Vagina (tissue), 2 donors: ENCODE results near the gene HBQ1. TPM values are rescaled to one million over a fixed set of nuclear protein-coding genes. Genes with fewer than 3 reads are reported as not detected.

Source experiments
- DNase-seq, 2 donors: peaks; one replicate each; pipeline ENCODE4 v3.0.0-alpha.2; 2017; ENCODE audit errors: extremely low spot score in 2 of 2
- H3K27ac ChIP-seq: fragments of 200-600 bp; sonication (generic); one replicate; pipeline ENCODE4 v1.5.1; 2019
- H3K27me3 ChIP-seq: fragments of 200-600 bp; sonication (generic); one replicate; pipeline ENCODE4 v1.5.1; 2019
- H3K36me3 ChIP-seq, 2 donors: fragments of 200-600 bp; sonication (generic); one replicate each; pipeline ENCODE4 v1.5.1; 2017 to 2019
- H3K4me1 ChIP-seq: fragments of 200-600 bp; sonication (generic); one replicate; pipeline ENCODE4 v1.5.1; 2019
- H3K4me3 ChIP-seq, 2 donors: fragments of 200-600 bp; sonication (generic); 1 replicate in 1 of 2; 2 replicates in 1 of 2; pipeline ENCODE4 v1.5.1; 2016 to 2019
- H3K9me3 ChIP-seq: fragments of 200-600 bp; sonication (generic); one replicate; pipeline ENCODE4 v1.5.1; 2019
- POLR2A ChIP-seq, 2 donors: fragments of 450-650 bp; IDR thresholded peaks; one replicate each; pipeline ENCODE4 v1.6.1; 2017; ENCODE audit warnings: antibody characterized with exemption in 2 of 2, mild to moderate bottlenecking in 2 of 2, moderate library complexity in 2 of 2
- POLR2AphosphoS5 ChIP-seq, 2 donors: sonication (generic); formaldehyde crosslinking; IDR thresholded peaks; one replicate each; pipeline ENCODE4 v1.9.0; 2017; ENCODE audit warnings: antibody characterized with exemption in 2 of 2, mild to moderate bottlenecking in 2 of 2, low read depth in 1 of 2; ENCODE audit not compliant: insufficient read depth in 1 of 2
- intact Hi-C: fragments of 100-400 bp; cut with DNase I; formaldehyde crosslinking; loops from one replicate; pipeline ENCODE4 v1.15.1; 2023
- total RNA-seq: library from RNA; depleted of rRNA; stranded (reverse); fragments of >200 nt; gene quantifications from one replicate; pipeline ENCODE4 v1.2.3, GENCODE V29; 2016
- TF ChIP-seq, protein P1 (sequence below), 3 experiments: fragments of 450-650 bp in 2 of 3; fragments of 200-600 bp in 1 of 3; sonication (generic) in 1 of 3; IDR thresholded peaks; one replicate each; pipeline ENCODE4 v1.5.1; 2017 to 2019; ENCODE audit warnings: antibody characterized with exemption in 3 of 3, mild to moderate bottlenecking in 2 of 3, moderate library complexity in 2 of 3

Gene HBQ1
- total RNA-seq, 1 donor from 2014 or later, result not detected

DNA sequence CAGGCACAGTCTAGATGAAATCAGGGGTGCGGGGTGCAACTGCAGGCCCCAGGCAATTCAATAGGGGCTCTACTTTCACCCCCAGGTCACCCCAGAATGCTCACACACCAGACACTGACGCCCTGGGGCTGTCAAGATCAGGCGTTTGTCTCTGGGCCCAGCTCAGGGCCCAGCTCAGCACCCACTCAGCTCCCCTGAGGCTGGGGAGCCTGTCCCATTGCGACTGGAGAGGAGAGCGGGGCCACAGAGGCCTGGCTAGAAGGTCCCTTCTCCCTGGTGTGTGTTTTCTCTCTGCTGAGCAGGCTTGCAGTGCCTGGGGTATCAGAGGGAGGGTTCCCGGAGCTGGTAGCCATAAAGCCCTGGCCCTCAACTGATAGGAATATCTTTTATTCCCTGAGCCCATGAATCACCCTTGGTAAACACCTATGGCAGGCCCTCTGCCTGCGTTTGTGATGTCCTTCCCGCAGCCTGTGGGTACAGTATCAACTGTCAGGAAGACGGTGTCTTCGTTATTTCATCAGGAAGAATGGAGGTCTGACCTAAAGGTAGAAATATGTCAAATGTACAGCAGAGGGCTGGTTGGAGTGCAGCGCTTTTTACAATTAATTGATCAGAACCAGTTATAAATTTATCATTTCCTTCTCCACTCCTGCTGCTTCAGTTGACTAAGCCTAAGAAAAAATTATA is 2.1 kb upstream of the HBQ1 start:
- peaks cover 12% of the 10 kb centered on the region for H3K27me3 ChIP-seq
- no peaks in the 10 kb centered on the region for H3K36me3 ChIP-seq
- no peak for DNase-seq
- H3K27ac ChIP-seq, result no peak overlapping the region
- no peak overlapping the region for H3K4me3 ChIP-seq
- peaks cover 24% of the 10 kb centered on the region for H3K4me1 ChIP-seq
- H3K9me3 ChIP-seq, result no peaks in the 10 kb centered on the region
- intact Hi-C loops, result no loop called here
- TF ChIP-seq POLR2AphosphoS5 (IDR thresholded peaks at IDR 0.05; ENCODE audit: insufficient read depth in 1 of 2, low read depth in 1 of 2), result no peak
- TF ChIP-seq, protein P1, sequence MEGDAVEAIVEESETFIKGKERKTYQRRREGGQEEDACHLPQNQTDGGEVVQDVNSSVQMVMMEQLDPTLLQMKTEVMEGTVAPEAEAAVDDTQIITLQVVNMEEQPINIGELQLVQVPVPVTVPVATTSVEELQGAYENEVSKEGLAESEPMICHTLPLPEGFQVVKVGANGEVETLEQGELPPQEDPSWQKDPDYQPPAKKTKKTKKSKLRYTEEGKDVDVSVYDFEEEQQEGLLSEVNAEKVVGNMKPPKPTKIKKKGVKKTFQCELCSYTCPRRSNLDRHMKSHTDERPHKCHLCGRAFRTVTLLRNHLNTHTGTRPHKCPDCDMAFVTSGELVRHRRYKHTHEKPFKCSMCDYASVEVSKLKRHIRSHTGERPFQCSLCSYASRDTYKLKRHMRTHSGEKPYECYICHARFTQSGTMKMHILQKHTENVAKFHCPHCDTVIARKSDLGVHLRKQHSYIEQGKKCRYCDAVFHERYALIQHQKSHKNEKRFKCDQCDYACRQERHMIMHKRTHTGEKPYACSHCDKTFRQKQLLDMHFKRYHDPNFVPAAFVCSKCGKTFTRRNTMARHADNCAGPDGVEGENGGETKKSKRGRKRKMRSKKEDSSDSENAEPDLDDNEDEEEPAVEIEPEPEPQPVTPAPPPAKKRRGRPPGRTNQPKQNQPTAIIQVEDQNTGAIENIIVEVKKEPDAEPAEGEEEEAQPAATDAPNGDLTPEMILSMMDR (IDR thresholded peaks at IDR 0.05), result no peak
- TF ChIP-seq POLR2A (IDR thresholded peaks at IDR 0.05), result no peak

DNA sequence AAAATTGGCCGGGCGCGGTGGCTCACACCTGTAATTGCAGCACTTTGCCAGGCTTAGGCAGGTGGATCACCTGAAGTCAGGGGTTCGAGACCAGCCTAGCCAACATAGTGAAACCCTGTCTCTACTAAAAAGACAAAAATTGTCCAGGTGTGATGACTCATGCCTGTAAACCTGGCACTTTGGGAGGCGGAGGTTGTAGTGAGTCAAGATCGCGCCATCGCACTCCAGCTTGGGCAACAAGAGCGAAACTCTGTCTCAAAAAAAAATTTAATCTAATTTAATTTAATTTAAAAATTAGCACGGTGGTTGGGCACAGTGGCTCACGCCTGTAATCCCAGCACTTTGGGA is 1.6 kb upstream of the HBQ1 start:
- Histone ChIP-seq H3K27ac (no peak overlapping the region), H3K4me3 (no peak overlapping the region), H3K9me3 (no peaks in the 10 kb centered on the region), H3K4me1 (peaks cover 24% of the 10 kb centered on the region), H3K36me3 (no peaks in the 10 kb centered on the region), H3K27me3 (peaks cover 12% of the 10 kb centered on the region)
- no peak for DNase-seq
- TF ChIP-seq, protein P1 (IDR thresholded peaks at IDR 0.05), result no peak
- no peak for TF ChIP-seq POLR2AphosphoS5 (IDR thresholded peaks at IDR 0.05; ENCODE audit: insufficient read depth in 1 of 2, low read depth in 1 of 2)
- no peak for TF ChIP-seq POLR2A (IDR thresholded peaks at IDR 0.05)
- intact Hi-C loops, result no loop called here

DNA sequence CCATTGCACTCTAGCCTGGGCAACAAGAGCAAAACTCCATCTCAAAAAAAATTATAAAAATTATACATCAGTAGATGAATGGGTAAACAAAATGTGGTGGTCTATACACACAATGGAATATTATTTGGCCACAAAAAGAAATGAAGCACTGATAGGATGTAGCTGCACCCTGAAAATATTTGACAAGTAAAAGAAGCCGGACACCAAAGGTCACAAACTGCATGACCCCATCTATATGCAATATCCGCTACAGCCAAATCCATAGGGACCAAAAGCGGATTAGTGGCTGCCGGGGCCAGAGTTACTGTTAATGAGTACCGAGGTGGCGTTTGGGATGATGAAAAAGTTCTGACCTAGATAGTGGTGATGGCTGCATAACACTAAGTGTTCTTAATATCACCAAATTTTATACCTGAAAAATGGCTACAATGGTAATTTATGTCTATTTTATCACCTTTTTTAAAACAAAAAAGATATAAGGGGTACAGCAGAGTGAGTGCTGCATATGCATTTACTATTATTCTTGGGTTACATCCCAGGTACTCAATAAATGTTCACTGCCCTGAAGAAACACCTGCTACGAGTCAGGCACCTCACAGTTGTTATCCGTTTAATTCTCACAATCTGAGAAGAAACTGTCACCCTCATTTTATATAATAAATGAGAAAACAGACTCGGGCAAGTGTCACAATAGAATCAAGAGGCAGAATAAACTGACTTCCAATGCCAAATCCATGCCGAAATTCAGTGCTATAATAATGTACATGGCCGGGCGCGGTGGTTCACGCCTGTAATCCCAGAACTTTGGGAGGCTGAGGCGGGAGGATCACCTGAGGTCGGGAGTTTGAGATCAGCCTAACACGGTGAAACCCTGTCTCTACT is 807 bp upstream of the HBQ1 start:
- no peaks in the 10 kb centered on the region for H3K9me3 ChIP-seq
- peaks cover 12% of the 10 kb centered on the region for H3K27me3 ChIP-seq
- H3K4me1 ChIP-seq, result peaks cover 24% of the 10 kb centered on the region
- H3K27ac ChIP-seq, result no peak overlapping the region
- DNase-seq, result no peak
- intact Hi-C loops, result loop anchor here (5.0 kb wide), 1 partner anchor 72 kb away; no protein-coding TSS in a partner anchor
- H3K36me3 ChIP-seq, result no peaks in the 10 kb centered on the region
- no peak overlapping the region for H3K4me3 ChIP-seq
- TF ChIP-seq POLR2A (IDR thresholded peaks at IDR 0.05) (no peak), POLR2AphosphoS5 (IDR thresholded peaks at IDR 0.05; ENCODE audit: insufficient read depth in 1 of 2, low read depth in 1 of 2) (no peak)

DNA sequence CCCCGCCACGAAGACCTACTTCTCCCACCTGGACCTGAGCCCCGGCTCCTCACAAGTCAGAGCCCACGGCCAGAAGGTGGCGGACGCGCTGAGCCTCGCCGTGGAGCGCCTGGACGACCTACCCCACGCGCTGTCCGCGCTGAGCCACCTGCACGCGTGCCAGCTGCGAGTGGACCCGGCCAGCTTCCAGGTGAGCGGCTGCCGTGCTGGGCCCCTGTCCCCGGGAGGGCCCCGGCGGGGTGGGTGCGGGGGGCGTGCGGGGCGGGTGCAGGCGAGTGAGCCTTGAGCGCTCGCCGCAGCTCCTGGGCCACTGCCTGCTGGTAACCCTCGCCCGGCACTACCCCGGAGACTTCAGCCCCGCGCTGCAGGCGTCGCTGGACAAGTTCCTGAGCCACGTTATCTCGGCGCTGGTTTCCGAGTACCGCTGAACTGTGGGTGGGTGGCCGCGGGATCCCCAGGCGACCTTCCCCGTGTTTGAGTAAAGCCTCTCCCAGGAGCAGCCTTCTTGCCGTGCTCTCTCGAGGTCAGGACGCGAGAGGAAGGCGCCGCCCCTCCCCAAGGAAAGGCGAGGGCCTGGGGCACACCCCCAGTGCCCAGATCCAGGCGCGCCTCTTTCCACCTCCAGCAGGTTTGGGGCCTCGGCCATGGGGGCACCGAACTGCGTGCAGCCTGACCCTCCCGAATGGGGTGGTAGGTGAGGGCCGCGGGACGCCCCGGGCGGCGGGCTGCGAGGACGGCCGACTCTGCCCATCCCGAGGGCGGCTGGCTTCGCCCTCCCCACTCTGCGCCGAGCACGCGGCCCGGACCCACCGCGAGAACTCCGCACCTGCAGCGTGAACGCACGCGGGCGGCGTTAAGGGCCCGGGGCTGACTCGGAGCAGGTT is 664 bp downstream of the HBQ1 start:
- TF ChIP-seq, protein P1 (IDR thresholded peaks at IDR 0.05), result no peak
- TF ChIP-seq POLR2A (IDR thresholded peaks at IDR 0.05), result no peak
- TF ChIP-seq POLR2AphosphoS5 (IDR thresholded peaks at IDR 0.05; ENCODE audit: insufficient read depth in 1 of 2, low read depth in 1 of 2), result no peak
- intact Hi-C loops, result loop anchor here (5.0 kb wide), 1 partner anchor 74 kb away; no protein-coding TSS in a partner anchor
- Histone ChIP-seq H3K4me3 (peak overlapping the region; percentile 20 to 35), H3K27ac (no peak overlapping the region), H3K36me3 (no peaks in the 10 kb centered on the region), H3K4me1 (peaks cover 24% of the 10 kb centered on the region), H3K9me3 (no peaks in the 10 kb centered on the region), H3K27me3 (peaks cover 12% of the 10 kb centered on the region)
- DNase-seq, result no peak

DNA sequence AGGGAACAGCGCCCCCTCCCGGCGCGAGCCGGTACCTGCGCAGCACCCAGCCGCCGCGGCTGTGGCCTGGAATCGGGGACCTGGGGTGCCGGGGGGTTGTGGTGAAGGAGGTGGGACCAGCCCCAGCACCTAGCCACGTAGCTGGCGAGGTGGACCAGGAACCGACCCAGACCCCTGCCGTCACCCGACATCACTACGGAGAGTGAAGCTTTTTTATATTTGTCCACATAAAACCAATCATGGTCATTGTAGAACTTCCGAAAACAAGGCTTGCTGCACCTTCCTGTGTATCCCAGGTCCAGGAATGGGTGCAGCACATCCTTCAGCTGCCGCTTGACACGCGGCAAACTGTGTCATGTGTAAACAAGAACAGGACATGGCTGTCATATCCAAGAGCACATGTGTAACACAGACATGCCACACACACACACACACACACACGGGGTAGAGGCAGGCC is 1.3 kb downstream of the HBQ1 start:
- Histone ChIP-seq H3K36me3 (no peaks in the 10 kb centered on the region), H3K4me1 (peaks cover 24% of the 10 kb centered on the region), H3K27me3 (peaks cover 12% of the 10 kb centered on the region), H3K9me3 (no peaks in the 10 kb centered on the region), H3K4me3 (peak overlapping the region; percentile 20 to 35), H3K27ac (no peak overlapping the region)
- intact Hi-C loops, result loop anchor here (5.0 kb wide), 1 partner anchor 74 kb away; no protein-coding TSS in a partner anchor
- TF ChIP-seq POLR2AphosphoS5 (IDR thresholded peaks at IDR 0.05; ENCODE audit: insufficient read depth in 1 of 2, low read depth in 1 of 2) (no peak), POLR2A (IDR thresholded peaks at IDR 0.05) (no peak)
- TF ChIP-seq, protein P1 (IDR thresholded peaks at IDR 0.05), result peak; percentile 87 to 93 (median 89)
- DNase-seq, result no peak
